ENCODE data around the gene ZBTB38.

Gene ZBTB38

GRCh38 chr3:141375381-141376301, 7.3 kb downstream of the ZBTB38 start:
- no peak for DNase-seq (ENCODE audit: low spot score)
- no peak for TF ChIP-seq CTCF (IDR thresholded peaks at IDR 0.05; ENCODE audit: extremely low read depth, missing control alignments)

GRCh38 chr3:141377377-141377776, 9.1 kb downstream of the ZBTB38 start:
- no peak for TF ChIP-seq CTCF (IDR thresholded peaks at IDR 0.05; ENCODE audit: extremely low read depth, missing control alignments)
- DNase-seq (ENCODE audit: low spot score), result no peak

- TF ChIP-seq CTCF (IDR thresholded peaks at IDR 0.05; ENCODE audit: extremely low read depth, missing control alignments), result no peak
- no peak for DNase-seq (ENCODE audit: low spot score)
These were observed 10.3 kb downstream of the ZBTB38 start for GRCh38 chr3:141378556-141378955.

GRCh38 chr3:141379250-141379966, 11.1 kb downstream of the ZBTB38 start:
- peak; percentile 56 for DNase-seq (ENCODE audit: low spot score)
- TF ChIP-seq CTCF (IDR thresholded peaks at IDR 0.05; ENCODE audit: extremely low read depth, missing control alignments), result no peak

- TF ChIP-seq CTCF (IDR thresholded peaks at IDR 0.05; ENCODE audit: extremely low read depth, missing control alignments), result no peak
- no peak for DNase-seq (ENCODE audit: low spot score)
These were observed 12.0 kb downstream of the ZBTB38 start for GRCh38 chr3:141380279-141380678.

GRCh38 chr3:141380987-141381386, 12.7 kb downstream of the ZBTB38 start:
- DNase-seq (ENCODE audit: low spot score), result no peak
- no peak for TF ChIP-seq CTCF (IDR thresholded peaks at IDR 0.05; ENCODE audit: extremely low read depth, missing control alignments)

- no peak for TF ChIP-seq CTCF (IDR thresholded peaks at IDR 0.05; ENCODE audit: extremely low read depth, missing control alignments)
- no peak for DNase-seq (ENCODE audit: low spot score)
These were observed 14.3 kb downstream of the ZBTB38 start for GRCh38 chr3:141382571-141382970.

Data from GM20000 (cell line).